Measurements from ENCODE around the gene PDAP1. TPM values are rescaled to one million over a fixed set of nuclear protein-coding genes. Genes with fewer than 3 reads are reported as not detected.
"Not testable (repeated sequence)": the region's sequence is repeated elsewhere in the genome, so short reads cannot be mapped to it uniquely, and the experiment has no call there.

PDAP1 gene
- total RNA-seq, 1 donor from 2014 or later = 91.2 TPM

- peaks cover 31% of the 10 kb centered on the region for H3K36me3 Mint-ChIP-seq (ENCODE audit: low read depth)
Observed at GRCh38 chr7:99418260-99418659, 9.9 kb upstream of the PDAP1 start.

GRCh38 chr7:99415513-99416127 lies 7.2 kb upstream of the PDAP1 start:
- Mint-ChIP-seq H3K27ac (ENCODE audit: unreplicated experiment) (peak overlapping the region; percentile 68), H3K36me3 (ENCODE audit: low read depth) (peaks cover 39% of the 10 kb centered on the region)
- H3K27me3 Mint-ChIP-seq (ENCODE audit: low read depth); H3K9me3 Mint-ChIP-seq (ENCODE audit: low read depth); DNase-seq (ENCODE audit: low spot score); H3K4me3 Mint-ChIP-seq (ENCODE audit: unreplicated experiment); H3K4me1 Mint-ChIP-seq (ENCODE audit: low read depth): not testable (repeated sequence)
- TF ChIP-seq, protein P1, sequence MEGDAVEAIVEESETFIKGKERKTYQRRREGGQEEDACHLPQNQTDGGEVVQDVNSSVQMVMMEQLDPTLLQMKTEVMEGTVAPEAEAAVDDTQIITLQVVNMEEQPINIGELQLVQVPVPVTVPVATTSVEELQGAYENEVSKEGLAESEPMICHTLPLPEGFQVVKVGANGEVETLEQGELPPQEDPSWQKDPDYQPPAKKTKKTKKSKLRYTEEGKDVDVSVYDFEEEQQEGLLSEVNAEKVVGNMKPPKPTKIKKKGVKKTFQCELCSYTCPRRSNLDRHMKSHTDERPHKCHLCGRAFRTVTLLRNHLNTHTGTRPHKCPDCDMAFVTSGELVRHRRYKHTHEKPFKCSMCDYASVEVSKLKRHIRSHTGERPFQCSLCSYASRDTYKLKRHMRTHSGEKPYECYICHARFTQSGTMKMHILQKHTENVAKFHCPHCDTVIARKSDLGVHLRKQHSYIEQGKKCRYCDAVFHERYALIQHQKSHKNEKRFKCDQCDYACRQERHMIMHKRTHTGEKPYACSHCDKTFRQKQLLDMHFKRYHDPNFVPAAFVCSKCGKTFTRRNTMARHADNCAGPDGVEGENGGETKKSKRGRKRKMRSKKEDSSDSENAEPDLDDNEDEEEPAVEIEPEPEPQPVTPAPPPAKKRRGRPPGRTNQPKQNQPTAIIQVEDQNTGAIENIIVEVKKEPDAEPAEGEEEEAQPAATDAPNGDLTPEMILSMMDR (IDR thresholded peaks at IDR 0.05) = peak; percentile 84

More at GRCh38 chr7:99418260-99418659, 9.9 kb upstream of the PDAP1 start:
- peaks cover 5% of the 10 kb centered on the region for H3K4me1 Mint-ChIP-seq (ENCODE audit: low read depth)
- DNase-seq (ENCODE audit: low spot score) = no peak
- no peaks in the 10 kb centered on the region for H3K9me3 Mint-ChIP-seq (ENCODE audit: low read depth)
- TF ChIP-seq, protein P1 (IDR thresholded peaks at IDR 0.05) = no peak
- no peaks in the 10 kb centered on the region for H3K27me3 Mint-ChIP-seq (ENCODE audit: low read depth)
- no peak overlapping the region for H3K27ac Mint-ChIP-seq (ENCODE audit: unreplicated experiment)
- no peak overlapping the region for H3K4me3 Mint-ChIP-seq (ENCODE audit: unreplicated experiment)

- Mint-ChIP-seq H3K27ac (ENCODE audit: unreplicated experiment) (peak overlapping the region; percentile 99), H3K4me1 (ENCODE audit: low read depth) (peaks cover 35% of the 10 kb centered on the region), H3K27me3 (ENCODE audit: low read depth) (no peaks in the 10 kb centered on the region), H3K36me3 (ENCODE audit: low read depth) (peaks cover 24% of the 10 kb centered on the region), H3K4me3 (ENCODE audit: unreplicated experiment) (peak overlapping the region; percentile 99), H3K9me3 (ENCODE audit: low read depth) (no peaks in the 10 kb centered on the region)
- no peak for DNase-seq (ENCODE audit: low spot score)
- TF ChIP-seq, protein P1 (IDR thresholded peaks at IDR 0.05) = no peak
Observed at GRCh38 chr7:99410635-99411034, 2.2 kb upstream of the PDAP1 start.

DNA sequence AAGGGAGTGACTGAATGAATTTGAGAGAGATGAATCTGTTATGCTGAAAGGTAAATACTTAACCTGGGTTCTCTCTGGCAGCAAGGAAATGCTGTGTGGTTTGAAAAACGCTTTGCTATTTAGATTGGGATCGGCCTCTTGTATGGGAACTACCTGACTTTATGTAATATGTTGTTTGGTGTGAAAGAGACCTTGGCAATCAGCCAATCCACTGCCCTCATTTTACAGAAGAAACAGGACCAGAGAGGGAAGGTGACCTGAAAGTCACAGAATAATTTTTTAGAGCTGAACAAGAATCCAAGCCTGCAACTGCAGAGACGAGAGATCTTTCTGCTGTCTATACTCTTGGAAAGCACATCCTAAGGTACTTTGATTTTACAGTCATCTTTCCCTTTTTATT lies 1.4 kb upstream of the PDAP1 start:
- TF ChIP-seq, protein P1 (IDR thresholded peaks at IDR 0.05) = no peak

GRCh38 chr7:99409192-99409572 lies 785 bp upstream of the PDAP1 start:
- Mint-ChIP-seq H3K36me3 (ENCODE audit: low read depth) (peaks cover 17% of the 10 kb centered on the region), H3K9me3 (ENCODE audit: low read depth) (no peaks in the 10 kb centered on the region), H3K4me1 (ENCODE audit: low read depth) (peaks cover 38% of the 10 kb centered on the region), H3K4me3 (ENCODE audit: unreplicated experiment) (peak overlapping the region; percentile 99), H3K27ac (ENCODE audit: unreplicated experiment) (peak overlapping the region; percentile 99), H3K27me3 (ENCODE audit: low read depth) (no peaks in the 10 kb centered on the region)
- TF ChIP-seq, protein P1 (IDR thresholded peaks at IDR 0.05) = no peak
- DNase-seq (ENCODE audit: low spot score) = no peak

More for the DNA sequence above, 1.4 kb upstream of the PDAP1 start:
- H3K27me3 Mint-ChIP-seq (ENCODE audit: low read depth) = no peaks in the 10 kb centered on the region
- peaks cover 33% of the 10 kb centered on the region for H3K4me1 Mint-ChIP-seq (ENCODE audit: low read depth)
- H3K27ac Mint-ChIP-seq (ENCODE audit: unreplicated experiment) = peak overlapping the region; percentile 99
- H3K9me3 Mint-ChIP-seq (ENCODE audit: low read depth) = no peaks in the 10 kb centered on the region
- no peak for DNase-seq (ENCODE audit: low spot score)
- H3K4me3 Mint-ChIP-seq (ENCODE audit: unreplicated experiment) = peak overlapping the region; percentile 99
- peaks cover 19% of the 10 kb centered on the region for H3K36me3 Mint-ChIP-seq (ENCODE audit: low read depth)
